ENCODE data around the gene FOXL1.
"Not testable (repeated sequence)": the region's sequence is repeated elsewhere in the genome, so short reads cannot be mapped to it uniquely, and the experiment has no call there.

The FOXL1 gene

GRCh38 chr16:86579268-86580062 is 1.1 kb downstream of the FOXL1 start:
- no peak for DNase-seq

GRCh38 chr16:86580063-86580790 is 1.9 kb downstream of the FOXL1 start:
- DNase-seq: no peak

- DNase-seq: no peak
Measured at GRCh38 chr16:86580791-86581170, 2.4 kb downstream of the FOXL1 start.

- no peak for DNase-seq
Measured at GRCh38 chr16:86581458-86581857, 3.1 kb downstream of the FOXL1 start.

GRCh38 chr16:86584071-86584685 is 5.8 kb downstream of the FOXL1 start:
- no peak for DNase-seq

- DNase-seq: no peak
Measured at GRCh38 chr16:86584726-86585721, 6.7 kb downstream of the FOXL1 start.

- DNase-seq: no peak
Measured at GRCh38 chr16:86585821-86586611, 7.7 kb downstream of the FOXL1 start.

- DNase-seq: no peak
Measured at GRCh38 chr16:86587487-86587886, 9.1 kb downstream of the FOXL1 start.

- DNase-seq: not testable (repeated sequence)
Measured at GRCh38 chr16:86587955-86588354, 9.6 kb downstream of the FOXL1 start.

GRCh38 chr16:86590501-86591144 is 12.3 kb downstream of the FOXL1 start:
- no peak for DNase-seq

- DNase-seq: no peak
Measured at GRCh38 chr16:86591270-86591669, 12.9 kb downstream of the FOXL1 start.

GRCh38 chr16:86593913-86594620 is 15.7 kb downstream of the FOXL1 start:
- DNase-seq: no peak

- no peak for DNase-seq
Measured at GRCh38 chr16:86594721-86595120, 16.4 kb downstream of the FOXL1 start.

GRCh38 chr16:86595983-86596605 is 17.7 kb downstream of the FOXL1 start:
- no peak for DNase-seq

- no peak for DNase-seq
Measured at GRCh38 chr16:86597126-86597879, 19.0 kb downstream of the FOXL1 start.

- no peak for DNase-seq
Measured at GRCh38 chr16:86597880-86598606, 19.7 kb downstream of the FOXL1 start.

All from hypothalamus (tissue), 51 donors.